GM10248 (cell line): ENCODE results near the gene TBCEL.
A peak's percentile ranks its signal among the peaks of the same experiment; 100 is the strongest.

Experiments
- CTCF ChIA-PET: fragments of 300-600 bp; sonication (Branson Sonifier 250); formaldehyde crosslinking; extraction: SDS; loops from one replicate; lab custom pipeline; 2021; ENCODE audit warnings: antibody characterized with exemption; lab: Yijun Ruan, JAX
- POLR2A ChIA-PET: fragments of 350-650 bp; sonication (Branson Sonifier 250); formaldehyde crosslinking; extraction: SDS; loops from one replicate; lab custom pipeline; 2020; ENCODE audit warnings: antibody characterized with exemption; lab: Yijun Ruan, JAX
- DNase-seq: peaks from one replicate; pipeline ENCODE4 v3.0.0; 2012; ENCODE audit errors: extremely low spot score
- CTCF ChIP-seq: IDR thresholded peaks from 2 replicates; pipeline ENCODE4 v1.5.1; 2012; ENCODE audit warnings: mild to moderate bottlenecking, low read depth; ENCODE audit errors: extremely low read depth, missing control alignments, control extremely low read depth

Gene TBCEL

GRCh38 chr11:121023848-121024751 lies at the start of gene TBCEL:
Gene TBCEL (plus strand): TSS chr11:121024102. CDS start chr11:121045691, 21,589 bp downstream.
- ChIA-PET POLR2A (no interaction called here), CTCF (interaction anchor here (0.8 to 2.2 kb wide), 6 partner anchors 8 to 33 kb away, joined by 3 to 7 read pairs (median 5); no protein-coding TSS in a partner anchor)
- TF ChIP-seq CTCF, result no peak
- peak; percentile 96 for DNase-seq

GRCh38 chr11:120974466-120974865 lies 49.4 kb upstream of the TBCEL start:
- CTCF ChIA-PET, result interaction anchor here (1.2 to 1.7 kb wide), 2 partner anchors 8 to 22 kb away, joined by 3 to 5 read pairs; no protein-coding TSS in a partner anchor
- TF ChIP-seq CTCF, result no peak
- POLR2A ChIA-PET, result no interaction called here
- DNase-seq, result no peak

GRCh38 chr11:120974965-120975364 lies 48.9 kb upstream of the TBCEL start:
- POLR2A ChIA-PET, result no interaction called here
- CTCF ChIA-PET, result interaction anchor here (1.2 to 1.7 kb wide), 2 partner anchors 8 to 23 kb away, joined by 3 to 5 read pairs; no protein-coding TSS in a partner anchor
- TF ChIP-seq CTCF, result no peak
- DNase-seq, result no peak

- CTCF ChIA-PET, result interaction anchor here (1.3 kb wide), 1 partner anchor 26 kb away, joined by 3 read pairs; no protein-coding TSS in a partner anchor
- POLR2A ChIA-PET, result no interaction called here
These were observed 46.4 kb upstream of the TBCEL start for GRCh38 chr11:120977266-120978137.

GRCh38 chr11:120978701-120979100 lies 45.2 kb upstream of the TBCEL start:
- DNase-seq, result no peak
- POLR2A ChIA-PET, result no interaction called here
- CTCF ChIA-PET, result no interaction called here
- no peak for TF ChIP-seq CTCF

More at GRCh38 chr11:120977266-120978137, 46.4 kb upstream of the TBCEL start:
- DNase-seq, result no peak
- no peak for TF ChIP-seq CTCF
